GM23338 (cell line): ENCODE measurements around the gene HAP1.

ENCODE experiments used
- POLR2AphosphoS5 ChIP-seq: IDR thresholded peaks from 2 replicates; pipeline ENCODE4 v1.6.1; 2016; ENCODE audit warnings: antibody characterized with exemption, low read depth
- REST ChIP-seq: IDR thresholded peaks from one replicate; pipeline ENCODE4 v1.6.1; 2018; ENCODE audit warnings: antibody characterized with exemption; ENCODE audit not compliant: unreplicated experiment
- TF ChIP-seq, protein P1 (sequence below), 2 experiments: fragments of 200-600 bp in 1 of 2; sonication (generic) in 1 of 2; conservative IDR thresholded peaks; 2 replicates each; pipeline versions ENCODE4 v1.5.1 to v1.6.1; 2016 to 2017; ENCODE audit warnings: antibody characterized with exemption in 2 of 2, low read depth in 2 of 2, mild to moderate bottlenecking in 2 of 2, moderate library complexity in 1 of 2

GRCh38 chr17:41692722-41693521, 41.5 kb downstream of the HAP1 start:
- TF ChIP-seq POLR2AphosphoS5 (peak; percentile 22), REST (no peak)
- TF ChIP-seq, protein P1, sequence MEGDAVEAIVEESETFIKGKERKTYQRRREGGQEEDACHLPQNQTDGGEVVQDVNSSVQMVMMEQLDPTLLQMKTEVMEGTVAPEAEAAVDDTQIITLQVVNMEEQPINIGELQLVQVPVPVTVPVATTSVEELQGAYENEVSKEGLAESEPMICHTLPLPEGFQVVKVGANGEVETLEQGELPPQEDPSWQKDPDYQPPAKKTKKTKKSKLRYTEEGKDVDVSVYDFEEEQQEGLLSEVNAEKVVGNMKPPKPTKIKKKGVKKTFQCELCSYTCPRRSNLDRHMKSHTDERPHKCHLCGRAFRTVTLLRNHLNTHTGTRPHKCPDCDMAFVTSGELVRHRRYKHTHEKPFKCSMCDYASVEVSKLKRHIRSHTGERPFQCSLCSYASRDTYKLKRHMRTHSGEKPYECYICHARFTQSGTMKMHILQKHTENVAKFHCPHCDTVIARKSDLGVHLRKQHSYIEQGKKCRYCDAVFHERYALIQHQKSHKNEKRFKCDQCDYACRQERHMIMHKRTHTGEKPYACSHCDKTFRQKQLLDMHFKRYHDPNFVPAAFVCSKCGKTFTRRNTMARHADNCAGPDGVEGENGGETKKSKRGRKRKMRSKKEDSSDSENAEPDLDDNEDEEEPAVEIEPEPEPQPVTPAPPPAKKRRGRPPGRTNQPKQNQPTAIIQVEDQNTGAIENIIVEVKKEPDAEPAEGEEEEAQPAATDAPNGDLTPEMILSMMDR (conservative IDR thresholded peaks at IDR 0.05; ENCODE audit: low read depth in 2 of 2): no peak
